Stomach (tissue), 9 donors: ENCODE results near the gene CACNA2D4. TPM values are rescaled to one million over a fixed set of nuclear protein-coding genes. Genes with fewer than 3 reads are reported as not detected.

Experiments
- DNase-seq, 2 donors: peaks; one replicate each; pipeline versions ENCODE4 v3.0.0 to v3.0.0-alpha.2; 2013 to 2019
- H3K27ac ChIP-seq, 5 donors: fragments of 200-600 bp in 4 of 5; sonication (generic) in 4 of 5; one replicate each; pipeline ENCODE4 v1.5.1; 2013 to 2019; ENCODE audit warnings: mild to moderate bottlenecking in 1 of 5, moderate library complexity in 1 of 5
- H3K27me3 ChIP-seq, 3 donors: fragments of 200-600 bp; sonication (generic); one replicate each; pipeline ENCODE4 v1.5.1; 2017 to 2019; ENCODE audit warnings: mixed run types in 1 of 3
- H3K36me3 ChIP-seq, 4 donors: fragments of 200-600 bp; sonication (generic); 1 replicate in 3 of 4; 2 replicates in 1 of 4; pipeline ENCODE4 v1.5.1; 2016 to 2019
- H3K4me1 ChIP-seq, 4 donors: fragments of 200-600 bp; sonication (generic); one replicate each; pipeline ENCODE4 v1.5.1; 2016 to 2019
- H3K4me3 ChIP-seq, 4 donors: fragments of 200-600 bp; sonication (generic) in 3 of 4; one replicate each; pipeline ENCODE4 v1.5.1; 2016 to 2019; ENCODE audit warnings: mild to moderate bottlenecking in 1 of 4
- H3K9me3 ChIP-seq, 4 donors: fragments of 200-600 bp; sonication (generic); one replicate each; pipeline ENCODE4 v1.5.1; 2016 to 2019
- EP300 ChIP-seq: sonication (generic); formaldehyde crosslinking; IDR thresholded peaks from one replicate; pipeline ENCODE4 v1.6.1; 2017; ENCODE audit warnings: antibody characterized with exemption
- POLR2A ChIP-seq, 4 donors: fragments of 450-650 bp; IDR thresholded peaks; one replicate each; pipeline ENCODE4 v1.6.1; 2016; ENCODE audit warnings: antibody characterized with exemption in 4 of 4, control low read depth in 2 of 4, mild to moderate bottlenecking in 1 of 4, moderate library complexity in 1 of 4
- POLR2AphosphoS5 ChIP-seq, 3 donors: sonication (generic); formaldehyde crosslinking; IDR thresholded peaks; one replicate each; pipeline ENCODE4 v1.6.1; 2016; ENCODE audit warnings: antibody characterized with exemption in 3 of 3
- WGBS, 5 donors: extraction: QIAGEN DNeasy Blood & Tissue Kit in 3 of 5; methylation state at CpG; one replicate each; pipeline versions ENCODE4 v1.1.5 to v1.1.7; 2013 to 2018; 5-methylcytosine and 5-hydroxymethylcytosine counted together
- intact Hi-C: fragments of 100-400 bp; cut with DNase I; formaldehyde crosslinking; loops from one replicate; pipeline ENCODE4 v1.15.1; 2023; ENCODE audit warnings: low total_unique reads
- polyA plus RNA-seq, 3 donors: library from polyadenylated mRNA; stranded (reverse); fragments of 200-250 nt; gene quantifications; one replicate each; pipeline ENCODE4 v1.2.3, GENCODE V29; 2013
- total RNA-seq, 5 donors: library from RNA; depleted of rRNA; stranded (reverse); fragments of >200 nt; gene quantifications; one replicate each; pipeline versions ENCODE4 v1.1.0 to v1.2.3, GENCODE V29; 2014 to 2016
- TF ChIP-seq, protein P1 (sequence below), 7 experiments: fragments of 450-650 bp in 4 of 7; fragments of 200-600 bp in 3 of 7; sonication (generic) in 3 of 7; IDR thresholded peaks; one replicate each; pipeline ENCODE4 v1.5.1; 2016 to 2019; ENCODE audit warnings: antibody characterized with exemption in 7 of 7, control low read depth in 2 of 7, mild to moderate bottlenecking in 1 of 7
- donor health status: healthy with polysubstance abuse.
- donor health status: Bipolar disorder and iron deficiency.
- donor health status: healthy.

CACNA2D4 gene
- total and polyA plus RNA-seq, 8 donors = 0.58 to 3.5 (median 1.8) TPM; not detected in 1

DNA sequence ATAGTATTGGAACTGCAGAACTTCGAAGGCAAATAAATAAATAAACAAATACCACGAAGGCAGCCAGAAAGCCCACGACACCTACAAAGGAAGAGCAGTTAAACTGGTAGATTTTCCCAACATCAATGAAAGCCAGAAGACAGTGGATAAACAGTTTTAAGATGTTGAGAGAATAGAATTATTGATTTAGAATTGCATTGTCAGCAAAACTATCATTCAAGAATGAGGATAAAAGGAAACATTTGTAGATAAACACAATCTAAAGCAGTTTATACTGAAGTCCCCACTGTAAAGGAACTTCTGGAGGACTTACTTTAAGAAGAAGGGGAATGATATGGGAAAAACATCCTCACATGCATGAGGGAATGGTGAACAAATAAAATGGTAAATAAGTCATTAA is 29.5 kb downstream of the CACNA2D4 start:
- intact Hi-C loops = no loop called here
- Histone ChIP-seq H3K4me3 (no peak overlapping the region), H3K4me1 (peaks cover 0 to 7% (median 5%) of the 10 kb centered on the region in 4 donors), H3K9me3 (peaks cover 0 to 32% (median 19%) of the 10 kb centered on the region in 4 donors), H3K27ac (no peak overlapping the region), H3K27me3 (no peaks in the 10 kb centered on the region), H3K36me3 (no peaks in the 10 kb centered on the region)
- no peak for DNase-seq
- WGBS, 5 donors = 72 to 86% (median 77%) methylated on average over 3 of the region's 3 CpGs
- no peak for TF ChIP-seq EP300
- TF ChIP-seq, protein P1, sequence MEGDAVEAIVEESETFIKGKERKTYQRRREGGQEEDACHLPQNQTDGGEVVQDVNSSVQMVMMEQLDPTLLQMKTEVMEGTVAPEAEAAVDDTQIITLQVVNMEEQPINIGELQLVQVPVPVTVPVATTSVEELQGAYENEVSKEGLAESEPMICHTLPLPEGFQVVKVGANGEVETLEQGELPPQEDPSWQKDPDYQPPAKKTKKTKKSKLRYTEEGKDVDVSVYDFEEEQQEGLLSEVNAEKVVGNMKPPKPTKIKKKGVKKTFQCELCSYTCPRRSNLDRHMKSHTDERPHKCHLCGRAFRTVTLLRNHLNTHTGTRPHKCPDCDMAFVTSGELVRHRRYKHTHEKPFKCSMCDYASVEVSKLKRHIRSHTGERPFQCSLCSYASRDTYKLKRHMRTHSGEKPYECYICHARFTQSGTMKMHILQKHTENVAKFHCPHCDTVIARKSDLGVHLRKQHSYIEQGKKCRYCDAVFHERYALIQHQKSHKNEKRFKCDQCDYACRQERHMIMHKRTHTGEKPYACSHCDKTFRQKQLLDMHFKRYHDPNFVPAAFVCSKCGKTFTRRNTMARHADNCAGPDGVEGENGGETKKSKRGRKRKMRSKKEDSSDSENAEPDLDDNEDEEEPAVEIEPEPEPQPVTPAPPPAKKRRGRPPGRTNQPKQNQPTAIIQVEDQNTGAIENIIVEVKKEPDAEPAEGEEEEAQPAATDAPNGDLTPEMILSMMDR (IDR thresholded peaks at IDR 0.05) = no peak
- no peak for TF ChIP-seq POLR2A (IDR thresholded peaks at IDR 0.05)
- no peak for TF ChIP-seq POLR2AphosphoS5 (IDR thresholded peaks at IDR 0.05)

DNA sequence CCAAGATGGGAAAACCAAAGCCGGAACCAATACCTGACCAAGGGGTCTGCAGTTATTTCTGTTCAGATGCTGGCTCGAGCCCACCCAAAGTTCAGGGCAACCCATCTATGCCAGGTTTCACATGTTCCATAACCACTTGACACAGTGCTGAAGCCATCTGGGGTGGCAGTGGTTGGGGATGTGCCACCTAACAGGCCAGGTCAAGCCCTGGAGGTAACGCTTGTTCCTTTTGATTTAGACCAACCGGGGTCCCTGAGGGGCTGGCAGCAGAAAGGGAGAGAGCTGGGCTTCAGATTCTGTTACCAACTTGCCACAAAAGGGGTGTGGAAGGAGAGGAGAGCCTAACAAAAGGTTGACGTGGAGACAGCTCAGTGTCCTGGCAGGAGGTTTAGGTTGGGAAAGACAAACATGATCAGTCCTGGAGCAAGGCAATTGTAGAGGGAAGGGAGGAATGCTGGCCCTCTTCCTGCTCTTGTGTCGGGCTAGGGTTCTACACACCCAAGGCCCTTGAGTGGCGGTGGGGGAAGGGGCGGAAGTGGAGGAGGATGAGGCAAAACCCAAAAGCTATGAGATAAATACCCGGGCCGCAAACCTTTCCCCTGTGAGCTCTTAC is 31.9 kb downstream of the CACNA2D4 start:
- Histone ChIP-seq H3K27me3 (peaks cover 0 to 11% (median 0%) of the 10 kb centered on the region in 3 donors), H3K4me3 (no peak overlapping the region), H3K9me3 (peaks cover 0 to 13% (median 5%) of the 10 kb centered on the region in 4 donors), H3K27ac (no peak overlapping the region), H3K36me3 (no peaks in the 10 kb centered on the region), H3K4me1 (peaks cover 0 to 7% (median 5%) of the 10 kb centered on the region in 4 donors)
- no peak for DNase-seq
- intact Hi-C loops = no loop called here
- TF ChIP-seq, protein P1 (IDR thresholded peaks at IDR 0.05) = no peak
- TF ChIP-seq POLR2AphosphoS5 (IDR thresholded peaks at IDR 0.05) (no peak), POLR2A (IDR thresholded peaks at IDR 0.05) (no peak), EP300 (no peak)
- WGBS, 5 donors = 82 to 87% (median 84%) methylated on average over 10 of the region's 10 CpGs

DNA sequence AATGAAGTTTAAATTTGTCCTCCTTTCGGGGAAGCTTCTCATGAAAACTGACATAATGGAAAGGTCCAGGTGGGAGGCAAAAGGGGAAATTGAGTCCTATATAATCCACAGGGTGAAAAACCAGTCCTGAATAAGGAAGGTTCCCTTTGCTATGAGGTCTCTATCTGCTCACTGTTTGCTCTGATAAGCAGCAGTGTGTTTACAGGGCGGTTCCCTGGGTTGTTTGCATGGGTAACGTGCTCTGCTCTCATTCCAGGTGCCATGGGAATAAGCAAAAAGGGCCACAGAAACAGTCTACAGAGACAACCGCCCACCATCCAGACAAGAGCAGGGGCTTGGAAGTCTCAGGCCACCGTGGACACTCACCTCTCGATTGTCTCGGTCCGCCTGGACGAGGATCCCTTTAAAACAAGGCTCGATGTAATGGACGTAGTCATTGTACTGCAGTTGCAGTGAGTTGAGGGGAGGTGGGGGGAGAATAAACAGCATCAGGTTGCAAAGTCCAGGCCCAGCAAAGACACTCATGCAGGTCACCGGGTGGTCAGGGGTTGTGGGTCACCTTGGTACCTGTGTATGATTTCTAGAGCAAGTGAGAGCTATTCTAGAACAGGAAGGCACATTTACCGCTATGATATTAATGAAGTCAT is 32.7 kb downstream of the CACNA2D4 start:
- Histone ChIP-seq H3K27ac (no peak overlapping the region), H3K9me3 (peaks cover 0 to 5% (median 2%) of the 10 kb centered on the region in 4 donors), H3K4me3 (no peak overlapping the region), H3K4me1 (peaks cover 0 to 7% (median 5%) of the 10 kb centered on the region in 4 donors), H3K27me3 (peaks cover 0 to 11% (median 0%) of the 10 kb centered on the region in 3 donors), H3K36me3 (no peaks in the 10 kb centered on the region)
- peak in 1 of 2 donors; percentile 54 for DNase-seq
- intact Hi-C loops = no loop called here
- 44 to 68% (median 61%) methylated on average over 13 of the region's 13 CpGs for WGBS, 5 donors
- TF ChIP-seq POLR2AphosphoS5 (IDR thresholded peaks at IDR 0.05) (peak in 1 of 3 donors; percentile 25), EP300 (no peak), POLR2A (IDR thresholded peaks at IDR 0.05) (no peak)
- TF ChIP-seq, protein P1 (IDR thresholded peaks at IDR 0.05) = no peak

DNA sequence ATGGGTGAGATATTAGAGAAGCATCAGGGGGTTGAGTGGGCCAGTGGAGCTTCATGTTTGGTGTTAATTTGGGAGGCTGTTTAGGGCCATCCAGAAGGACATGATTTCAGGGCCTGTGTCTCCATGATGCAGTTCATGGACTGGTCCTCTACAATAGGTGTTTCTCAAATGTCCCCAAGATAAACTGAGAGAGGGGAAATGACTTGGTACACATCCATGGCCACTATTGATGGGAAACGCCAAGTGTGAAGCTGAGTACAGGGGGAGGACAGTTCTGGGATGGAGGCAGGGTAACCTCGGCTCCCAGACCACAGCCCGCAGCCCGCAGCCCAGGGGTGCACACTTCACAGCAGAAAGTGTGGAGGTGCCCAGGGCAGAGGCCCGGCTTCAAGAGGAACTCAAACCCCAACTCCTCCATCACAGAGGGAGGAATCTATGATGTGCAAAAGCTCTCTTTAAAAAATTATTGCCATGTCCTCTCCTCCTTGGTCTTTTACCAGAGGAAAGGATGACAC is 33.3 kb downstream of the CACNA2D4 start:
- H3K4me3 ChIP-seq = no peak overlapping the region
- H3K36me3 ChIP-seq = no peaks in the 10 kb centered on the region
- no peak overlapping the region for H3K27ac ChIP-seq
- peaks cover 0 to 5% (median 0%) of the 10 kb centered on the region in 4 donors for H3K9me3 ChIP-seq
- peaks cover 0 to 11% (median 0%) of the 10 kb centered on the region in 3 donors for H3K27me3 ChIP-seq
- H3K4me1 ChIP-seq = peaks cover 0 to 7% (median 5%) of the 10 kb centered on the region in 4 donors
- WGBS, 5 donors = 84 to 93% (median 90%) methylated on average over 5 of the region's 5 CpGs
- TF ChIP-seq POLR2A (IDR thresholded peaks at IDR 0.05) (no peak), POLR2AphosphoS5 (IDR thresholded peaks at IDR 0.05) (no peak)
- intact Hi-C loops = no loop called here
- DNase-seq = no peak
